ENCODE data around the gene CAMTA1. TPM values are rescaled to one million over a fixed set of nuclear protein-coding genes. Genes with fewer than 3 reads are reported as not detected.

Gene CAMTA1
- total and polyA plus RNA-seq, 9 of the 15 experiments (the other 6 are each of a cell fraction or from before 2014, with no cell fraction given), result 43.9 to 161 (median 65.9) TPM

- no peak for TF ChIP-seq CTCF (IDR thresholded peaks at IDR 0.05 in 2 of 3, conservative IDR thresholded peaks at IDR 0.05 in 1 of 3; ENCODE audit: insufficient read depth in 2 of 3, low read depth in 1 of 3, low read length in 3 of 3)
- peak; percentile 34; the same call in 1 of the 2 replicates for TF ChIP-seq ARID1B (IDR thresholded peaks at IDR 0.05)
- no peak for TF ChIP-seq TCF15 (CRISPR knock-in tag; IDR thresholded peaks at IDR 0.05)
- no peak for TF ChIP-seq HMGN3 (IDR thresholded peaks at IDR 0.05; ENCODE audit: borderline replicate concordance, extremely low read depth, insufficient read length, low read depth, low read length)
- TF ChIP-seq E2F3 (CRISPR knock-in tag; IDR thresholded peaks at IDR 0.05), result no peak
- TF ChIP-seq XRCC5 (IDR thresholded peaks at IDR 0.05; ENCODE audit: low read depth, low read length), result no peak
- no peak for TF ChIP-seq BMI1 (IDR thresholded peaks at IDR 0.05; ENCODE audit: low read length)
- peak; percentile 24; the same call in 1 of the 2 replicates for TF ChIP-seq VEZF1 (CRISPR knock-in tag; IDR thresholded peaks at IDR 0.05)
- no peak for TF ChIP-seq ESRRB (CRISPR knock-in tag; IDR thresholded peaks at IDR 0.05; ENCODE audit: borderline replicate concordance)
- TF ChIP-seq CHD4 (IDR thresholded peaks at IDR 0.05; ENCODE audit: insufficient read depth, insufficient replicate concordance, low read depth, low read length, poor library complexity, severe bottlenecking), result no peak
- TF ChIP-seq SAFB (IDR thresholded peaks at IDR 0.05; ENCODE audit: borderline replicate concordance, low read depth, low read length), result no peak
- no peak for TF ChIP-seq PPARD (CRISPR knock-in tag; IDR thresholded peaks at IDR 0.05)
- TF ChIP-seq MCM5 (IDR thresholded peaks at IDR 0.05; ENCODE audit: low read depth), result no peak
- TF ChIP-seq TRIM28 (IDR thresholded peaks at IDR 0.05), result no peak
- no peak for TF ChIP-seq ETV6 (IDR thresholded peaks at IDR 0.05; ENCODE audit: borderline replicate concordance in 1 of 2, low read depth in 2 of 2, low read length in 1 of 2)
- TF ChIP-seq ETV6 (CRISPR knock-in tag; IDR thresholded peaks at IDR 0.05; ENCODE audit: borderline replicate concordance), result no peak
- no peak for TF ChIP-seq SIRT6 (IDR thresholded peaks at IDR 0.05; ENCODE audit: low read depth, low read length)
- no peak for TF ChIP-seq RUNX1 (IDR thresholded peaks at IDR 0.05; ENCODE audit: low read depth)
- TF ChIP-seq POLR2AphosphoS2 (IDR thresholded peaks at IDR 0.05; ENCODE audit: low read length), result no peak
- no peak for TF ChIP-seq SMC3 (conservative IDR thresholded peaks at IDR 0.05; ENCODE audit: insufficient read depth, low read depth, low read length)
- no peak for TF ChIP-seq NFATC3 (IDR thresholded peaks at IDR 0.05)
- no peak for TF ChIP-seq XRCC3 (IDR thresholded peaks at IDR 0.05)
- no peak for TF ChIP-seq ZBTB5 (IDR thresholded peaks at IDR 0.05)
Observed at GRCh38 chr1:7541629-7542028, 756.4 kb downstream of the CAMTA1 start (continued).
